IPS DF 6.9 (cell line): ENCODE results near the gene SPATC1L.
"Not testable (repeated sequence)": the region's sequence is repeated elsewhere in the genome, so short reads cannot be mapped to it uniquely, and the experiment has no call there.

Experiments
- DNase-seq: peaks from one replicate; pipeline ENCODE4 v3.0.0-alpha.2; 2013; ENCODE audit warnings: low read depth, low spot score
- H3K27ac ChIP-seq: one replicate; pipeline ENCODE4 v1.5.1; 2013; ENCODE audit warnings: low read length, control low read depth
- H3K27me3 ChIP-seq: 2 replicates; pipeline ENCODE4 v1.6.1; 2013; ENCODE audit warnings: mild to moderate bottlenecking, low read length; ENCODE audit not compliant: control insufficient read depth, insufficient read depth
- H3K36me3 ChIP-seq: 2 replicates; pipeline ENCODE4 v1.6.1; 2013; ENCODE audit warnings: low read length; ENCODE audit not compliant: control insufficient read depth, insufficient read depth
- H3K4me1 ChIP-seq: 2 replicates; pipeline ENCODE4 v1.6.1; 2013; ENCODE audit warnings: low read length; ENCODE audit not compliant: control insufficient read depth, insufficient read depth
- H3K4me3 ChIP-seq: 2 replicates; pipeline ENCODE4 v1.5.1; 2013; ENCODE audit warnings: mild to moderate bottlenecking, low read length
- H3K9me3 ChIP-seq: 2 replicates; pipeline ENCODE4 v1.6.1; 2013; ENCODE audit warnings: low read length, inconsistent platforms; ENCODE audit not compliant: control insufficient read depth, insufficient read depth
- whole genome bisulfite sequencing: extraction: QIAGEN DNeasy Blood & Tissue Kit; methylation state at CpG from one replicate; pipeline ENCODE4 v1.1.7; 2013; ENCODE audit warnings: mixed read lengths, missing lambda C conversion rate; ENCODE audit not compliant: insufficient read length, insufficient coverage; 5-methylcytosine and 5-hydroxymethylcytosine counted together

The SPATC1L gene

DNA sequence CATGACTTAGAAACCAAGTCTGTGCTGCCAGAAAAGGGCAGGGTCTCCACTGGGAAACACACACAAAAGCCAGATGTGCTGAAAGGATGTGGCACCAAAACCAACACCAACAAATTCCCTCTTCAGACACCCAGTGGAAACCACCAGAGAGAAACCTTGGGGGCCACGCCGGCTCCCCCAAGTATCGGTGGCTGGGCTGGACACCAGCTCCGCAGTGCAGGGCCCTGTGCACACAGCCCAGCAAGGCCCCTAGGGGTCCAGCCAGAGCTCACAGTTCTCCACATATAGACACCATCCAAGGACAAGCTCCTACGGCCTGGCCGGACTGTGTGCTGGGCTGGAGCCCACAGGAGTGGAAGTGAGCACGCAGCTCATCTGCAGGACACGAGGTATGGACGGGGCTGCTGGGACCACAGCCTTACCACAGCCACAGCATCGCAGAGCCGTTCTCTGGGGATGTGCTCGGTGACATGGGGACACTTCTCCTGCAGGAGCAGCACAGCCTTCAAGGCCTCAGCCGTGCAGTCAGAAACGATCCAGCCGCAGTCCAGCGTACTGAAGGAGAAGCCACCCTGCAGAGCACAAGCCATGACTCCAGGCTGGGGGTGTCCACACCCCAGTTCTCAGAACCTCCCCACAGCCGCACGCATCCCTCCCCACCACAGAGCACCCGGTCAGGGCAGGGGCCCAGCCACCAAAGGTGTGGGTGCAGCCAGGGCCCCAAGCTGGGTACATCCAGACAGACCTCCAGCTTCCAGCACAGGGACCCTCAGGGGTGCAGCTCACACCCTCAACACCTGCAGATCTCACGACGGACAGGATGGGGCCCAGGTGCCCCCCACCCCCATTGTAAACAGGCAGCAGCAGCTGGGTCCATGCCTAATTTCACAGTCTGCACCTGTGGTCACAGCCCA is 23.0 kb upstream of the SPATC1L start:
- peaks cover 51% of the 10 kb centered on the region for H3K36me3 ChIP-seq
- no CpG with 5 or more reads among the region's 21 CpGs for WGBS
- no peaks in the 10 kb centered on the region for H3K27me3 ChIP-seq
- no peaks in the 10 kb centered on the region for H3K9me3 ChIP-seq
- H3K4me3 ChIP-seq, result no peak overlapping the region
- no peaks in the 10 kb centered on the region; the same call in 1 of the 2 replicates for H3K4me1 ChIP-seq
- DNase-seq, result no peak
- no peak overlapping the region for H3K27ac ChIP-seq

GRCh38 chr21:46206163-46207005 is 22.1 kb upstream of the SPATC1L start:
- Histone ChIP-seq H3K4me1 (no peaks in the 10 kb centered on the region), H3K27me3 (no peaks in the 10 kb centered on the region), H3K9me3 (no peaks in the 10 kb centered on the region), H3K36me3 (peaks cover 48% of the 10 kb centered on the region), H3K4me3 (no peak overlapping the region), H3K27ac (no peak overlapping the region)
- DNase-seq, result no peak
- no CpG with 5 or more reads among the region's 24 CpGs for WGBS

DNA sequence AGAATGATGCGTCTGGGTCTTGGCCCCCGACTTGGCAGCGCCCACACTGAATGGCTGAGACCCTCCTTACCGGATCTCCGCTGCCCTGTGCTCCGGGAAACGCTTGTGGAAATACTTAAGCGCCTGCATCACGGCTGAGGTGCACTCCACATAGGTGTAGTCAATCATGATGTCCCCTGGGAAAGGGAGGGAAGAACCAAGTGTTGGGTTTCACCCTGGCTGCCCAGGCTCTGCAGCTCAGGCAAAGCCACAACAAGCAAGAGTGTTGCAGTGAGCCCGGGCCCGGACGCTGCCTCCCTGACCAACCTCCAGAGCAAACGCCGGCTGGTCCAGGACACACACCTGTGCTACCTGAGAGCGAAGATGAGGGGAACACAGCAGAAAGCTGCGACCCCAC is 21.5 kb upstream of the SPATC1L start:
- H3K4me3 ChIP-seq, result no peak overlapping the region
- no peaks in the 10 kb centered on the region for H3K9me3 ChIP-seq
- H3K27me3 ChIP-seq, result no peaks in the 10 kb centered on the region
- peaks cover 48% of the 10 kb centered on the region for H3K36me3 ChIP-seq
- H3K4me1 ChIP-seq, result no peaks in the 10 kb centered on the region
- H3K27ac ChIP-seq, result no peak overlapping the region
- no CpG with 5 or more reads among the region's 16 CpGs for WGBS
- DNase-seq, result no peak

GRCh38 chr21:46205166-46205565 is 20.9 kb upstream of the SPATC1L start:
- no CpG with 5 or more reads among the region's 18 CpGs for WGBS
- peaks cover 44% of the 10 kb centered on the region for H3K36me3 ChIP-seq
- DNase-seq, result no peak
- no peak overlapping the region for H3K27ac ChIP-seq
- no peaks in the 10 kb centered on the region for H3K4me1 ChIP-seq
- no peaks in the 10 kb centered on the region for H3K27me3 ChIP-seq
- H3K9me3 ChIP-seq, result no peaks in the 10 kb centered on the region
- no peak overlapping the region for H3K4me3 ChIP-seq

GRCh38 chr21:46203203-46203600 is 18.9 kb upstream of the SPATC1L start:
- no peaks in the 10 kb centered on the region for H3K9me3 ChIP-seq
- peaks cover 35% of the 10 kb centered on the region for H3K36me3 ChIP-seq
- no peaks in the 10 kb centered on the region for H3K27me3 ChIP-seq
- H3K27ac ChIP-seq, result no peak overlapping the region
- no peak for DNase-seq
- H3K4me3 ChIP-seq, result no peak overlapping the region
- WGBS, result no CpG with 5 or more reads among the region's 8 CpGs
- H3K4me1 ChIP-seq, result no peaks in the 10 kb centered on the region

- no CpG with 5 or more reads among the region's 6 CpGs for WGBS
- Histone ChIP-seq H3K9me3 (no peaks in the 10 kb centered on the region), H3K4me3 (no peak overlapping the region), H3K27ac (no peak overlapping the region), H3K36me3 (peaks cover 30% of the 10 kb centered on the region), H3K27me3 (no peaks in the 10 kb centered on the region), H3K4me1 (no peaks in the 10 kb centered on the region)
- no peak for DNase-seq
Measured at GRCh38 chr21:46202592-46203202, 18.4 kb upstream of the SPATC1L start.

- H3K36me3 ChIP-seq, result peaks cover 20% of the 10 kb centered on the region
- H3K9me3 ChIP-seq, H3K27ac ChIP-seq, H3K4me1 ChIP-seq, DNase-seq, H3K4me3 ChIP-seq, H3K27me3 ChIP-seq: not testable (repeated sequence)
- no CpG with 5 or more reads among the region's 8 CpGs for WGBS
Measured at GRCh38 chr21:46200877-46201803, 16.9 kb upstream of the SPATC1L start.

DNA sequence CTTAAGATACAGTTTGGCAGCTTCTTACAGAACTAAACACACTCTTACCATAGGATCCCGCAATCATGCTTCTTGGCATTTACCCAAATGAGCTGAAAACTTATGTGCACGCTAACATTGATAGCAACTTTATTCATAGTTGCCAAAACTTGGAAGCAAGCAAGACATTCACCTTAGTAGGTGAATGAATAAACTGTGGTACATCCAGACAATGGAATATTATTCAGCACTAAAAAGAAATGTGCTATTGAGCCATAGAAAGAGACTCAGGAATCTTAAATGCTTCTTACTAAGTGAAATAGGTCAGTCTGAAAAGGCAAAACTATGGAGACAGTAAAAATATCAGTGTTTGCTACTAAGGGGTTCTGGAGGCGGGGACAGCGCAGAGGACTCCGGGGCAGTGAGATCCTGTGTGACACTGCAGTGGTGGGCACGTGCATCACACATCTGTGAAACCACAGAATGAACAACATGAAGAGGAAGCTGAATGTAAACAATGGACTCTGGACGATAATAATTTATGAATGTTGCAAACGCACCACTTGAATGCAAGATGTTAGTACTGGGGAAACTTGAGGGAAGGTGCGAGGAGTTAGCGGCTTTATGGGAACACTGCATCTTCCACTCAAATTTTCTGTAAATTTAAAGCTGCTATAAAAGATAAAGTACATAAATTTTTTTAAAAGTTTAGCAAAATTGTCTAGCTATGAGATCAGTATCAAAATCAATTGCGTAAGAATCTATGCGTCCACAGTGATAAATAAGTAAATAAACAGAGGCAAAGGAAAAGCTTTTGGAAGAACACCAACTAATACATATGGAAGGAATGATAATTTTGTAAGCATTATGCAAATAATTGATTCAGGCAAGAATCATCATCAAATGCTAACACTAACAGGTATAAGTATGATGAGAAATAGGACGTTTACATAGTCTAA is 15.4 kb upstream of the SPATC1L start:
- H3K27me3 ChIP-seq, result no peaks in the 10 kb centered on the region
- no peak overlapping the region for H3K27ac ChIP-seq
- H3K4me1 ChIP-seq, result no peaks in the 10 kb centered on the region
- no peaks in the 10 kb centered on the region for H3K9me3 ChIP-seq
- no peak overlapping the region for H3K4me3 ChIP-seq
- DNase-seq, result no peak
- WGBS, result no CpG with 5 or more reads among the region's 13 CpGs
- H3K36me3 ChIP-seq, result peaks cover 24% of the 10 kb centered on the region

GRCh38 chr21:46196733-46197132 is 12.5 kb upstream of the SPATC1L start:
- no peaks in the 10 kb centered on the region for H3K27me3 ChIP-seq
- no peak overlapping the region for H3K4me3 ChIP-seq
- no CpG with 5 or more reads among the region's 20 CpGs for WGBS
- H3K27ac ChIP-seq, result no peak overlapping the region
- H3K4me1 ChIP-seq, result no peaks in the 10 kb centered on the region
- no peaks in the 10 kb centered on the region for H3K9me3 ChIP-seq
- H3K36me3 ChIP-seq, result peaks cover 45% of the 10 kb centered on the region
- DNase-seq, result no peak
